RWPE1 (cell line): Measurements from ENCODE around the gene OASL.
"Not testable (repeated sequence)": the region's sequence is repeated elsewhere in the genome, so short reads cannot be mapped to it uniquely, and the experiment has no call there.

ENCODE experiments used
- CTCF ChIA-PET: fragments of 350-600 bp; sonication (Branson Sonifier 250); formaldehyde crosslinking; extraction: SDS; loops from one replicate; lab custom pipeline; 2021; lab: Yijun Ruan, JAX
- POLR2A ChIA-PET: fragments of 400-600 bp; formaldehyde crosslinking; extraction: SDS; loops from one replicate; lab custom pipeline; 2020; ENCODE audit warnings: antibody characterized with exemption; ENCODE audit not compliant: low non-redundant PET; lab: Yijun Ruan, JAX
- DNase-seq: peaks from one replicate; pipeline ENCODE4 v3.0.0; 2012; ENCODE audit warnings: low spot score
- H3K27ac ChIP-seq: fragments of 450-650 bp; 2 replicates; pipeline ENCODE4 v1.5.1; 2017
- CTCF ChIP-seq: fragments of 450-650 bp; conservative IDR thresholded peaks from 2 replicates; pipeline ENCODE4 v1.5.1; 2017; ENCODE audit warnings: low read depth, mild to moderate bottlenecking

Gene OASL

GRCh38 chr12:121085069-121085468, 46.0 kb upstream of the OASL start:
- TF ChIP-seq CTCF: no peak
- CTCF ChIA-PET: interaction anchor here (1.1 kb wide), 1 partner anchor 80 kb away, joined by 6 read pairs; no protein-coding TSS in a partner anchor
- POLR2A ChIA-PET: no interaction called here

DNA sequence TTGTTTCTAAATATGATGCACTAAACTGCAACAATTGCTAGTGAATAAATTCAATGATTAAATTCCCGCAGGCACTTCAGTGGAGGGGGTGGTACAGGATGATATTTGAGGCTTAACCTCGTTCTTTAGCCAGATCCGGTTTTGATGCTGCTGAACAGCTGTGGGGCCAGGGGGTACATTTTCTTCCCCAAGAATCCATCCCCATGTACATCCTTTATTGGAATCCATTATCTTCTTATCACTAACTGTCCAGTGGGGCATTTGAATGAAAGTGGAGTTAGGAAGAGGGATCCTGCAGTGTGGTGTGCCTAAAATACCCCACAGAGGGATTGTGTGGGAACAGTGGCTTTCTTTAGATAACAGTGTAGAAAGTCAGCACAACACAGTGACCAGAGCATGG, 45.2 kb upstream of the OASL start:
- ChIA-PET POLR2A (no interaction called here), CTCF (no interaction called here)
- H3K27ac ChIP-seq: no peak overlapping the region

More at GRCh38 chr12:121085069-121085468, 46.0 kb upstream of the OASL start:
- DNase-seq: no peak
- no peak overlapping the region for H3K27ac ChIP-seq

DNA sequence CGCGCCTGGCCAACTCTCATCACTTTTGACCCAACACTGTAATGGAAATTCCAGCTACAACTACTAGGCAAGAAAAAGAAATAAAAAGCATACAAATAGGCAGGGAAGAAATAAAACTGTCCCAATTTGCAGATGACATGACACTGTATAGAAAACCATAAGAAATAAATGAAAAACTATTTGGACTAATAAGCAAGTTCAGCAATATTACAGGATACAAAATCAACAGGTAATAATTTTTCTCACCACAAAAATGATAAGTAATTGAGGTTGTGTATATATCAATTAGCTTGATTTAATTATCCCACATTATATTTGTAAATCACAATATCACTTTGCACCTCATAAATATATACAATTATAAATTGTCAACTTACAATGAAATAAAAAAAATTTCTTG, 41.9 kb upstream of the OASL start:
- CTCF ChIA-PET: interaction anchor here (1.7 kb wide), 1 partner anchor 21 kb away, joined by 4 read pairs; no protein-coding TSS in a partner anchor
- DNase-seq: no peak
- TF ChIP-seq CTCF: no peak
- no peak overlapping the region for H3K27ac ChIP-seq
- POLR2A ChIA-PET: no interaction called here

More for the DNA sequence above, 45.2 kb upstream of the OASL start:
- no peak for DNase-seq
- TF ChIP-seq CTCF: no peak

- ChIA-PET POLR2A (interaction anchor here (0.5 kb wide), 1 partner anchor 134 kb away, joined by 3 read pairs; no protein-coding TSS in a partner anchor), CTCF (interaction anchor here (1.7 kb wide), 1 partner anchor 20 kb away, joined by 4 read pairs; no protein-coding TSS in a partner anchor)
- TF ChIP-seq CTCF: no peak
- DNase-seq: no peak
- H3K27ac ChIP-seq: no peak overlapping the region
Measured at GRCh38 chr12:121079736-121080272, 40.8 kb upstream of the OASL start.

GRCh38 chr12:121077440-121077839, 38.4 kb upstream of the OASL start:
- POLR2A ChIA-PET, DNase-seq, CTCF ChIA-PET, H3K27ac ChIP-seq: not testable (repeated sequence)

DNA sequence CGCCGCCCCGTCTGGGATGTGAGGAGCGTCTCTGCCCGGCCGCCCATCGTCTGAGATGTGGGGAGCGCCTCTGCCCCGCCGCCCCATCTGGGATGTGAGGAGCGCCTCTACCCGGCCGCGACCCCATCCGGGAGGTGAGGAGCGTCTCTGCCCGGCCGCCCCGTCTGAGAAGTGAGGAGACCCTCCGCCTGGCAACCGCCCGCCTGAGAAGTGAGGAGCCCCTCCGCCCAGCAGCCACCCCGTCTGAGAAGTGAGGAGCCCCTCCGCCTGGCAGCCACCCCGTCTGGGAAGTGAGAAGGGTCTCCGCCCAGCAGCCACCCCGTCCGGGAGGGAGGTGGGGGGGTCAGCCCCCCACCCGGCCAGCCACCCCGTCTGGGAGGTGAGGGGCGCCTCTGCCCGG, 36.9 kb upstream of the OASL start:
- H3K27ac ChIP-seq, CTCF ChIA-PET, POLR2A ChIA-PET, DNase-seq: not testable (repeated sequence)

- POLR2A ChIA-PET: no interaction called here
- no peak for DNase-seq
- CTCF ChIA-PET: no interaction called here
- no peak overlapping the region for H3K27ac ChIP-seq
- TF ChIP-seq CTCF: no peak
Measured at GRCh38 chr12:121072147-121072546, 33.1 kb upstream of the OASL start.
